ENCODE results near the gene KLF12.

KLF12 gene

GRCh38 chr13:74101436-74101835 lies 32.8 kb downstream of the KLF12 start:
- DNase-seq: no peak

GRCh38 chr13:74098077-74098476 lies 36.1 kb downstream of the KLF12 start:
- DNase-seq: no peak

- no peak for DNase-seq
Observed at GRCh38 chr13:74097116-74097515, 37.1 kb downstream of the KLF12 start.

- no peak for DNase-seq
Observed at GRCh38 chr13:74093691-74094090, 40.5 kb downstream of the KLF12 start.

GRCh38 chr13:74092711-74093110 lies 41.5 kb downstream of the KLF12 start:
- DNase-seq: no peak

GRCh38 chr13:74090869-74091605 lies 43.2 kb downstream of the KLF12 start:
- no peak for DNase-seq

- DNase-seq: no peak
Observed at GRCh38 chr13:74090397-74090796, 43.8 kb downstream of the KLF12 start.

GRCh38 chr13:74087357-74087756 lies 46.8 kb downstream of the KLF12 start:
- no peak for DNase-seq

Data from femur (tissue), 1 donor.